ENCODE results near the gene SCG3.

- TF ChIP-seq POLR2A (IDR thresholded peaks at IDR 0.05; ENCODE audit: low read depth), result no peak
- TF ChIP-seq, protein P1, sequence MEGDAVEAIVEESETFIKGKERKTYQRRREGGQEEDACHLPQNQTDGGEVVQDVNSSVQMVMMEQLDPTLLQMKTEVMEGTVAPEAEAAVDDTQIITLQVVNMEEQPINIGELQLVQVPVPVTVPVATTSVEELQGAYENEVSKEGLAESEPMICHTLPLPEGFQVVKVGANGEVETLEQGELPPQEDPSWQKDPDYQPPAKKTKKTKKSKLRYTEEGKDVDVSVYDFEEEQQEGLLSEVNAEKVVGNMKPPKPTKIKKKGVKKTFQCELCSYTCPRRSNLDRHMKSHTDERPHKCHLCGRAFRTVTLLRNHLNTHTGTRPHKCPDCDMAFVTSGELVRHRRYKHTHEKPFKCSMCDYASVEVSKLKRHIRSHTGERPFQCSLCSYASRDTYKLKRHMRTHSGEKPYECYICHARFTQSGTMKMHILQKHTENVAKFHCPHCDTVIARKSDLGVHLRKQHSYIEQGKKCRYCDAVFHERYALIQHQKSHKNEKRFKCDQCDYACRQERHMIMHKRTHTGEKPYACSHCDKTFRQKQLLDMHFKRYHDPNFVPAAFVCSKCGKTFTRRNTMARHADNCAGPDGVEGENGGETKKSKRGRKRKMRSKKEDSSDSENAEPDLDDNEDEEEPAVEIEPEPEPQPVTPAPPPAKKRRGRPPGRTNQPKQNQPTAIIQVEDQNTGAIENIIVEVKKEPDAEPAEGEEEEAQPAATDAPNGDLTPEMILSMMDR (IDR thresholded peaks at IDR 0.05), result no peak
- TF ChIP-seq POLR2AphosphoS5 (IDR thresholded peaks at IDR 0.05), result no peak
Observed at GRCh38 chr15:51642696-51643095, 38.6 kb upstream of the SCG3 start.
